ENCODE results near the gene SLC6A15.

SLC6A15 gene

DNA sequence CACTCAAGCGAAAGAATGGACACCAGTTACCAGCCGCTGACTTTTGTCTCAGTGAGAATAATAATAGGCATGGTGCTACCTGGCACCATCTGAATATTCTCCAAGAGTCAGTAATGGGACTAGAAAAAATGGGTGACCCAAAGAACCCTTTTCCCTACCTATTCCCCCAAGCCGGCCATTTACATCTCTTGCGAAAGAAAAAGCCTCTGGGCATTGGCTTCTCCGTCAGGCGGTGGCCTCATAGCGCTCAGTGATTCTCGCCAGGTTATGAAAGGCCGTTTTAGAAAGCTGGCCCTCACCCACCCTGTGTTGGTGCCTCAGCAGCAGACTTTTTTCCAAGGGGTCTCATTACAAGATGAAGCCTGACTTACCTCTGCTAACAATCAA lies 523 bp upstream of the SLC6A15 start:
- H3K9ac ChIP-seq (ENCODE audit: low read depth, low read length), result peak overlapping the region; percentile 49
- peak overlapping the region; percentile 90 for H3K4me3 ChIP-seq (ENCODE audit: low read depth, low read length)
- no peaks in the 10 kb centered on the region for H3K4me1 ChIP-seq (ENCODE audit: control insufficient read depth, insufficient read depth, low read length)

DNA sequence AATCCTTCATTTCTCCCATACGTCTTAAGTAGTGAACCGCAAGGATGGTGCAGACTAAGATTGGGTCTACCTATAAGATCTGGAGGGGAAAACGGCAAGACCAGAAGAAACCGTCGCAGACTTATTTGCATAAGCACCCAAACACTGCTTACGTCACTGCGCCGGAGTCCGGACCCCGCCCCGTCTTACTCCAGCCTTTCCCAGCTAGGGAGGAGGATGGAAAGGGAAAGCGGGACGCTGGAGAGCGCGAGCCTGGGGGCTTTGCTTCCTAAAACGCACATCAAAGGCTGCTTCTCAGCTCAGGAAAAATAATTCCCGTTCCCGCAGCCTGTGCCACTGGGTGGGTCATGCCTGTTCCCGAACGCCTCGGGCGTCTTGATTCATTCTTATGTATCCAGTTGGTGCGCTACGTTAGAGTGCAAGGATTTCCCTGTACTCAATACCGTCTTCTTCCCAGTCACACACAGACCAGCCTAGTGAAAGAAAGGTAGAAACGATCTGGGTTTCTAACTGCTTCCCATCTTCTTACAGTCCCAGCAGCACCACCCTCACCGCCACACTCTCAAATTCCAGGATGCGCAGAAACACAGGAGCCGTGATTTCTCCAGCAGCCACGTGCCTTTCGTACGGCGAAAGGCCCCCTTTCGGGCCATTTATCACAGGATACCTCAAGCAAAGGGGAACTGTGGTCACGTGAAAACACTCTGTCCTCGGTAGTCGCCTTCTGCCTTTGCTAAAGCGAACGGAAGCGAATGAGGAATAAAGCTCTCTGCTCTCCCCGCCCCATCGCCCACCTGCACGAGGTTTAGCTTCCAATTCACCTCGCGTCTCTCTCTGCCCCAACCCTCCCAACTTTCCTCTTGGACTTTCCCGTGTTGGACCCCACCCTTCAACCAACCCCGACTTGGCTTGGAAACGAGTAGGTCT lies 1.1 kb downstream of the SLC6A15 start:
- H3K9me3 ChIP-seq (ENCODE audit: control insufficient read depth, insufficient read depth, low read length), result no peaks in the 10 kb centered on the region
- no peaks in the 10 kb centered on the region for H3K36me3 ChIP-seq (ENCODE audit: control insufficient read depth, insufficient read depth, low read length)
- peak overlapping the region; percentile 61 for H3K9ac ChIP-seq (ENCODE audit: low read depth, low read length)
- peaks cover 35% of the 10 kb centered on the region for H3K27me3 ChIP-seq (ENCODE audit: control insufficient read depth, insufficient read depth, low read length)
- H3K4me3 ChIP-seq (ENCODE audit: low read depth, low read length), result peak overlapping the region; percentile 90
- no peaks in the 10 kb centered on the region for H3K4me1 ChIP-seq (ENCODE audit: control insufficient read depth, insufficient read depth, low read length)

More for the DNA sequence above, 523 bp upstream of the SLC6A15 start:
- H3K36me3 ChIP-seq (ENCODE audit: control insufficient read depth, insufficient read depth, low read length), result no peaks in the 10 kb centered on the region
- peaks cover 35% of the 10 kb centered on the region for H3K27me3 ChIP-seq (ENCODE audit: control insufficient read depth, insufficient read depth, low read length)
- H3K9me3 ChIP-seq (ENCODE audit: control insufficient read depth, insufficient read depth, low read length), result no peaks in the 10 kb centered on the region

DNA sequence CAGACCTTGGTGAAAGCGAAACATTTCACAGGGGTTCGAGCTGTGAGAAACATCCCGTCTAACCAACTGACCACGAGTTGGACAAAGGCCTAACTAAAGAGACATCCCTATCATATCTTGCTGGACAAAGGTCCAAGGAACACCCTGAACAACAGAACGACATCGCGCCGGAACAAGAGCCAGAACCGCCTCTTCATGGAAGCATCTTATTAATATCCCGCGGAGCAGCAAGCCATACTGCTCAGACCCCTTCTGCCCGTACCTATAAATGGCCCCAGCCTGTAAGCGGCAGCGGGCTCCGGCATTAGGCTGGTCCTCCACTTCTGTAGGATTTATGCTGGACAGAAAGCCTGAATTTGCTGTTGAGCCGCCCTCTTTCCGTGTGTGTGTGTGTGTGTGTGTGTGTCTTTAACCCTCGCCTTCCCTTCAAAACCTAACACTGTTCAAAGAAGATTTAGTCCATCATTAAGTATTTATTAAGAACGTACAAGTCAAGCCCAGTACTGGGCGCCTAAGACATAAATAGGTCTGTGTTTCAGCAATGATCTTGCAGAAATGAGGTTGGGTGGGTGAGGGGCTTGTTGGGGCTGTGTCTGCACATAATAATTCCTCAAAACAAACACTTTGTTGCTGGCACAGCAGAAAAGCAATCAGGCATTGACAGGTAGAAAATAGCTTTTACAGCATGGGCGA lies 1.9 kb downstream of the SLC6A15 start:
- Histone ChIP-seq H3K27me3 (ENCODE audit: control insufficient read depth, insufficient read depth, low read length) (peaks cover 35% of the 10 kb centered on the region), H3K9ac (ENCODE audit: low read depth, low read length) (peak overlapping the region; percentile 2), H3K9me3 (ENCODE audit: control insufficient read depth, insufficient read depth, low read length) (no peaks in the 10 kb centered on the region), H3K4me1 (ENCODE audit: control insufficient read depth, insufficient read depth, low read length) (no peaks in the 10 kb centered on the region), H3K4me3 (ENCODE audit: low read depth, low read length) (peak overlapping the region; percentile 90), H3K36me3 (ENCODE audit: control insufficient read depth, insufficient read depth, low read length) (no peaks in the 10 kb centered on the region)

DNA sequence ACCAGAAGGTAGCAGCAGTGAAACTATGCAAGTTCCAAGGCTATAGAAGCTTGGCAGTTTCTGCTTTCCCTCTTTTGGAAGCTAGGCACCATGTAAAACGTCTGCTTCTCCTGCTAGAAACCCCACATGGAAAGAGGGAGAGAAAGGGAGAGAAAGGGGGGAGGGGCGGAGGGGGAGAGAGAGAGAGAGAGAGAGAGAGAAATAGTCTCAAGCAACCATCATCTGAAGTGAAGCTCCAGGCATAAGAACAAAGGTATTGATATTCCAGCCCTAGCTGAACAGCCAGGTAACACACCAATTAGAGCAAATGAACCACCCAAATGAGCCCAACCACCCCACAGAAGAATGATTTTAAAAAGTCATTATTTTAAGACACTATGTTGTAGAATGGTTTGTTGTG lies 8.5 kb downstream of the SLC6A15 start:
- H3K9me3 ChIP-seq (ENCODE audit: control insufficient read depth, insufficient read depth, low read length), result no peaks in the 10 kb centered on the region
- no peak overlapping the region for H3K4me3 ChIP-seq (ENCODE audit: low read depth, low read length)
- H3K4me1 ChIP-seq (ENCODE audit: control insufficient read depth, insufficient read depth, low read length), result no peaks in the 10 kb centered on the region
- no peaks in the 10 kb centered on the region for H3K36me3 ChIP-seq (ENCODE audit: control insufficient read depth, insufficient read depth, low read length)
- H3K9ac ChIP-seq (ENCODE audit: low read depth, low read length), result no peak overlapping the region
- H3K27me3 ChIP-seq (ENCODE audit: control insufficient read depth, insufficient read depth, low read length), result no peaks in the 10 kb centered on the region

DNA sequence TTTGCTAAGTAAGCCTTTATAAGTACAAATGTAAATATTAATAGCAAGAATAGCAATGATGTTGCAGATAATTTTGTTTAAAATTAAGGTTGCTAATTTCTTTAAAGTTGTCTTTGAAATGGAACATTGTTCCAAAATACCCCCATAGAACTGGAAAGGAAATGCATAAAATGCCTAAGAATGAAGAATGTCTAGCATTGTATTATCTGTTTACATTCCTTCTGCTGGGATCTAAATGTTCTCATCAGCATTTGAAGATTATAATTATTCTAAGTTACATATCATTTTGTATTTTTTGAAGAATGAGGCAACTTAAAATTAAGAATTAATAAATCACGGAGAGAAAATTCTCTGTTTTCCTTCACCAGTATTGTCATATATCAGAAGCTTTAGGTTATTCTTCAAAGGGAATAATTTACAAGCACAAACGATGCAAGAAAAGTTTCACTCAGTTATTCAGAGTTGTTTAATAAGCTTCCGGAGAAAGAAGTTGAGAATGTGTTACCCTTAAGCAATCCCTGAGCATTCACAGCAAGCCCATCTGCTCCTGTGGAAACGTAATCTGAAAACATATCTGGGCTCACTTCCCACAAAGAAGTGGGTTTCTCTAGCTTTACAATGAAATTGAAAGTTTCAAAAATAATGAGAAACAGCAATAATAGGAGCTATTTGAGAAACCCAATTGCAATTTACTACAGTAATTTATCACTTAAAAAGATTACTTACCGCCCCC lies 21.3 kb downstream of the SLC6A15 start:
- Histone ChIP-seq H3K4me1 (ENCODE audit: control insufficient read depth, insufficient read depth, low read length) (no peaks in the 10 kb centered on the region), H3K36me3 (ENCODE audit: control insufficient read depth, insufficient read depth, low read length) (no peaks in the 10 kb centered on the region), H3K9ac (ENCODE audit: low read depth, low read length) (no peak overlapping the region), H3K9me3 (ENCODE audit: control insufficient read depth, insufficient read depth, low read length) (no peaks in the 10 kb centered on the region), H3K4me3 (ENCODE audit: low read depth, low read length) (no peak overlapping the region), H3K27me3 (ENCODE audit: control insufficient read depth, insufficient read depth, low read length) (no peaks in the 10 kb centered on the region)

DNA sequence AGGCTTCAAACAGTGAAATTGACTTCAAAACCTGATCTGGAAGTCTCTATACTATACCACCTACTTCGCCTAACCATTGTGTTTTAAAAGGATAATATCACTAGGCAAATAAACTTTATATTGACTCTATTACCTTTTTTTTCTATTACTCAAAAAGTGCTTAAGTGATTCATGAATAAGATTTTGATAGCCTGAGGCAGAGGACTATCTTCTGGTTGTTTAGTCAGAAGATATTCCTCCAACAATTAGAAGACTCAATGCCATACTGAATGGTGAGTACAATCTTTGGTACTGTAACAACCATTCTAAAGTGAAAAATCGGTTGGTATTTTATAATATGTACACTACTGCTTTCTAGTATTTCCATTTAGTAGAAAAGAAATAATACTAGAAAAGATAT lies 22.8 kb downstream of the SLC6A15 start:
- Histone ChIP-seq H3K27me3 (ENCODE audit: control insufficient read depth, insufficient read depth, low read length) (no peaks in the 10 kb centered on the region), H3K36me3 (ENCODE audit: control insufficient read depth, insufficient read depth, low read length) (no peaks in the 10 kb centered on the region), H3K9me3 (ENCODE audit: control insufficient read depth, insufficient read depth, low read length) (no peaks in the 10 kb centered on the region), H3K4me1 (ENCODE audit: control insufficient read depth, insufficient read depth, low read length) (no peaks in the 10 kb centered on the region), H3K9ac (ENCODE audit: low read depth, low read length) (no peak overlapping the region), H3K4me3 (ENCODE audit: low read depth, low read length) (no peak overlapping the region)

DNA sequence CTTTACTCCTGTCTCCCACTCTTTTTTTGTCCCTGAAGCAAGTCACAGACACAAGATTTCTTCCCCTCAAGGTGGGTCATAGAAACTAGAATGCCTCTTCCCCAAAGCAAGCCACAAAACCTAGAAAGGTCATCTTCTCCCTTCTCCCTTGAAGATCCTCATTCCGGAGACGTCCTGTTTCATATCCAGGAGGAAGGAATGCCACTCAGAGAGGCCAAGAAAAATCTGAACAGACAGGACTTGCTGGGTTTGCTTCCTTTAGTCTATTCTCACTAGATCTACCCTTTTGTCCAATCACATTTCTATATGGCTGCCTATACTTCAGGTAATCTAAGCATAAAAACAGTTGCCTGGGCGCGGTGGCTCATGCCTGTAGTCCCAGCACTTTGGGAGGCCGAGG lies 23.7 kb downstream of the SLC6A15 start:
- Histone ChIP-seq H3K36me3 (ENCODE audit: control insufficient read depth, insufficient read depth, low read length) (no peaks in the 10 kb centered on the region), H3K4me1 (ENCODE audit: control insufficient read depth, insufficient read depth, low read length) (no peaks in the 10 kb centered on the region), H3K9ac (ENCODE audit: low read depth, low read length) (no peak overlapping the region), H3K4me3 (ENCODE audit: low read depth, low read length) (no peak overlapping the region), H3K9me3 (ENCODE audit: control insufficient read depth, insufficient read depth, low read length) (no peaks in the 10 kb centered on the region), H3K27me3 (ENCODE audit: control insufficient read depth, insufficient read depth, low read length) (no peaks in the 10 kb centered on the region)

DNA sequence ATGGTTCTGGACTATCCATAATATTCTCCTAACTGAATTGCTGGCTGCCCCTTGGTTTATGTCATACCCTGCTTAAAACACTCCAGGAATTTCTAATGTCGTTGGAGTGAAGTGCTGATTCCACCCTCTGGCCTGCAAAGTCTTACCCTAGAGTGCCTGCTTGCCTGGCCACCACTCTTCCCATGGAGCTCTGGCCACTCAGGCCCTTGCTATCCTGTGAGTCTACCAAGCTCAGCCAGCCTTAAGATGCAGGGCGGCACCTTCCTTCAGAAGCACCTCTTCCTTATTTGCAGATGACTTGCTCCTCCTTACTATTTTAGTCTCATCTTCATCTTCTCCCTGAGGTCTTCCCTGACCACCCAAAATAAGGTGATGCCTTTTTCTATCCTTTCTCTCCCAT lies 35.3 kb downstream of the SLC6A15 start:
- no peaks in the 10 kb centered on the region for H3K27me3 ChIP-seq (ENCODE audit: control insufficient read depth, insufficient read depth, low read length)
- no peak overlapping the region for H3K4me3 ChIP-seq (ENCODE audit: low read depth, low read length)
- no peaks in the 10 kb centered on the region for H3K9me3 ChIP-seq (ENCODE audit: control insufficient read depth, insufficient read depth, low read length)
- no peaks in the 10 kb centered on the region for H3K36me3 ChIP-seq (ENCODE audit: control insufficient read depth, insufficient read depth, low read length)
- no peaks in the 10 kb centered on the region for H3K4me1 ChIP-seq (ENCODE audit: control insufficient read depth, insufficient read depth, low read length)
- no peak overlapping the region for H3K9ac ChIP-seq (ENCODE audit: low read depth, low read length)

DNA sequence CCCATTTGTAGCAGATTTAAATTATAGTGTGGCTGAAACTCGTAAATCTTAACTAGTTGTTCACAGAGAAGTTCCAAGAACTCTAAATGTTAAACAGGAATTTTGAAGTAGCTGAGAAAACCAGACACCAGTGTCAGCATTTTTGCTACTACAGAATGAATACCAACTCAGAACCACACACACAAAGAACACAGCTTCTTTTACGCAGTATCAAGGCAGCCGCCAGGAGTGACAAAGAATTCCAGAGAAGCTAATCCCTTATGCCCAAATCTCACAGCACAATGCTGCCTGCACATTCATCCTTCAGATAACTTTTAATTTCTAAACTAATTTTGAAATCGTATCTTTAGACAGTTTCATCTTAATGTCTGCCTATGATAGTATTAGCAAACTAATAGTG lies 37.4 kb downstream of the SLC6A15 start:
- no peaks in the 10 kb centered on the region for H3K9me3 ChIP-seq (ENCODE audit: control insufficient read depth, insufficient read depth, low read length)
- no peak overlapping the region for H3K4me3 ChIP-seq (ENCODE audit: low read depth, low read length)
- no peaks in the 10 kb centered on the region for H3K4me1 ChIP-seq (ENCODE audit: control insufficient read depth, insufficient read depth, low read length)
- H3K27me3 ChIP-seq (ENCODE audit: control insufficient read depth, insufficient read depth, low read length), result no peaks in the 10 kb centered on the region
- H3K9ac ChIP-seq (ENCODE audit: low read depth, low read length), result no peak overlapping the region
- no peaks in the 10 kb centered on the region for H3K36me3 ChIP-seq (ENCODE audit: control insufficient read depth, insufficient read depth, low read length)

DNA sequence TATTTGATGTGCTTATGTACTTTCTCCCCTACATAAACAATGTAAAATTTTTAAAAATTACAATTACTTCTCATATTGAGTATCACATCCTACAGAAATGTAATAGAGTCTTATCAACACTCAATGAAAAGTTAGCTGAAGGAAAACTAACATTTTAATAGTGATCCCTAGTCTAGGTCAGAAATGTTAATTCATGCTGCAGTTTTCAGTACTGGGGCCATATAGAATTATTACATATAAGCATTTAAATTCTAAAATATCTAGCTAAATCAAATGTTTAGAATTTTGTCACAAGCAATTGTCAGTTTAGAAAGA lies 37.8 kb downstream of the SLC6A15 start:
- H3K4me1 ChIP-seq (ENCODE audit: control insufficient read depth, insufficient read depth, low read length), result no peaks in the 10 kb centered on the region
- H3K27me3 ChIP-seq (ENCODE audit: control insufficient read depth, insufficient read depth, low read length), result no peaks in the 10 kb centered on the region
- no peak overlapping the region for H3K4me3 ChIP-seq (ENCODE audit: low read depth, low read length)
- H3K36me3 ChIP-seq (ENCODE audit: control insufficient read depth, insufficient read depth, low read length), result no peaks in the 10 kb centered on the region
- no peak overlapping the region for H3K9ac ChIP-seq (ENCODE audit: low read depth, low read length)
- H3K9me3 ChIP-seq (ENCODE audit: control insufficient read depth, insufficient read depth, low read length), result no peaks in the 10 kb centered on the region

DNA sequence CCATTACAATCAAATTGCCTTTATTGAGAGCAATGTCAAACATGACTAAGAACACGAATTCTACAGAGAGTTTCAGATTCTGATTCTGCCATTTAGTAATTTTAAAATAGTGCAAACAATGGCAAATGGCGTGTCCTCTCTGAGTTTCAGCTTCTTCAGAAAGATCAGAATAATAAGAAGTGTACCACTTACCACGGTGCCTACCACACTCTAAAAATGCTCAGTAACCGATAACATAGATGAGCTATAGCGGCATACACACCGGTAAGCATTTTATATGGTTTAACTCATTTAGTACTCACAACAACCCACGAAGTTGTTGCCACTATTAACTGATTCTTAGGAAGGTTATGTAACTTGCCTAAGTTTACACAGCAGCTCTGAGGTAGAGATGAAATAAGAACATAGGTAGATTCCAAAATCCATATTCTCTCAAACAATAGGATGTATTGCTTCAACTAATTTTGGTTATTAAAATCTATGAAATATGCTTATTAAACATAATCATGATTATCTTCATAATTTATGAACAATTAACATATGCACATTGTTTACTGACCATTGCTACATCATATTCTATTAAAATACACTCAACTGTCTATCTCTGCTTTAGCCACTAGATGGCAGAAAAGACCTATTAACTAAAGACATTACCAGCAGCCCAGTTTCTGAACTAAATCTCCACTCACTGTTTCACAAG lies 38.3 kb downstream of the SLC6A15 start:
- H3K4me1 ChIP-seq (ENCODE audit: control insufficient read depth, insufficient read depth, low read length), result no peaks in the 10 kb centered on the region
- no peak overlapping the region for H3K9ac ChIP-seq (ENCODE audit: low read depth, low read length)
- H3K36me3 ChIP-seq (ENCODE audit: control insufficient read depth, insufficient read depth, low read length), result no peaks in the 10 kb centered on the region
- no peak overlapping the region for H3K4me3 ChIP-seq (ENCODE audit: low read depth, low read length)
- H3K27me3 ChIP-seq (ENCODE audit: control insufficient read depth, insufficient read depth, low read length), result no peaks in the 10 kb centered on the region
- H3K9me3 ChIP-seq (ENCODE audit: control insufficient read depth, insufficient read depth, low read length), result no peaks in the 10 kb centered on the region

Data from iPS-15b (cell line).